ENCODE results near the gene SMPX.

SMPX gene

DNA sequence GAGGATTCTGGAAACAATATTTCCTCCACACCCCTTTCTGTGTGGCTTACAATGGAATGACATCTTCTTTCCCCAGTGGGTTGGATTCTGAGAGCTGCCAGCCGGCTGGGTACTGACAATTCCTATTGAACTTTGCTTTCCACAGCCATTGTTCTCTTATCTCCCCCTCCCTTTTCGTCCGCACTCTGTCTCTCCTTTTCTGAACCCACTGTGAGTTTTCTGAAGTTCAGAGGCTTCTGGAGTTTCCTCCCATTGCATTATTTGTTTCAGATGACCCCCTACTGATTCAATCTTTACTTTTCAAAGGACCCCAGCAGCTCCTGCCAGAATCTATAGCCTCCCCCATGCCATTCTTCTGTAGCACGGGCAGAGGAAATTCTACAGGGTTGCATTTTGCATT lies 10.4 kb downstream of the SMPX start:
- H3K4me3 ChIP-seq (ENCODE audit: low read length) = no peak overlapping the region
- H3K79me2 ChIP-seq (ENCODE audit: control insufficient read depth, low read length) = no peaks in the 10 kb centered on the region
- H3K9me2 ChIP-seq (replicated peaks; ENCODE audit: control insufficient read depth, low read length) = no peaks in the 10 kb centered on the region
- H3K4me1 ChIP-seq (ENCODE audit: control insufficient read depth, low read length) = no peaks in the 10 kb centered on the region
- H4K20me1 ChIP-seq (ENCODE audit: control insufficient read depth, insufficient read depth, low read depth, low read length) = no peaks in the 10 kb centered on the region
- TF ChIP-seq EZH2phosphoT487 (IDR thresholded peaks at IDR 0.05; ENCODE audit: borderline replicate concordance, low read length) = no peak
- TF ChIP-seq, protein P1, sequence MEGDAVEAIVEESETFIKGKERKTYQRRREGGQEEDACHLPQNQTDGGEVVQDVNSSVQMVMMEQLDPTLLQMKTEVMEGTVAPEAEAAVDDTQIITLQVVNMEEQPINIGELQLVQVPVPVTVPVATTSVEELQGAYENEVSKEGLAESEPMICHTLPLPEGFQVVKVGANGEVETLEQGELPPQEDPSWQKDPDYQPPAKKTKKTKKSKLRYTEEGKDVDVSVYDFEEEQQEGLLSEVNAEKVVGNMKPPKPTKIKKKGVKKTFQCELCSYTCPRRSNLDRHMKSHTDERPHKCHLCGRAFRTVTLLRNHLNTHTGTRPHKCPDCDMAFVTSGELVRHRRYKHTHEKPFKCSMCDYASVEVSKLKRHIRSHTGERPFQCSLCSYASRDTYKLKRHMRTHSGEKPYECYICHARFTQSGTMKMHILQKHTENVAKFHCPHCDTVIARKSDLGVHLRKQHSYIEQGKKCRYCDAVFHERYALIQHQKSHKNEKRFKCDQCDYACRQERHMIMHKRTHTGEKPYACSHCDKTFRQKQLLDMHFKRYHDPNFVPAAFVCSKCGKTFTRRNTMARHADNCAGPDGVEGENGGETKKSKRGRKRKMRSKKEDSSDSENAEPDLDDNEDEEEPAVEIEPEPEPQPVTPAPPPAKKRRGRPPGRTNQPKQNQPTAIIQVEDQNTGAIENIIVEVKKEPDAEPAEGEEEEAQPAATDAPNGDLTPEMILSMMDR (IDR thresholded peaks at IDR 0.05; ENCODE audit: low read depth, low read length, poor library complexity, severe bottlenecking) = no peak
- H3K9me3 ChIP-seq (ENCODE audit: control insufficient read depth, insufficient read depth, low read length) = no peaks in the 10 kb centered on the region
- H3K27ac ChIP-seq (ENCODE audit: low read depth, low read length) = no peak overlapping the region
- H3F3A ChIP-seq (ENCODE audit: control insufficient read depth, insufficient read depth) = no peaks in the 10 kb centered on the region
- no peak overlapping the region for H3K4me2 ChIP-seq (ENCODE audit: low read length)
- H3K36me3 ChIP-seq (ENCODE audit: control insufficient read depth, low read length) = no peaks in the 10 kb centered on the region
- no peaks in the 10 kb centered on the region for H3K27me3 ChIP-seq (ENCODE audit: control insufficient read depth, low read length)

DNA sequence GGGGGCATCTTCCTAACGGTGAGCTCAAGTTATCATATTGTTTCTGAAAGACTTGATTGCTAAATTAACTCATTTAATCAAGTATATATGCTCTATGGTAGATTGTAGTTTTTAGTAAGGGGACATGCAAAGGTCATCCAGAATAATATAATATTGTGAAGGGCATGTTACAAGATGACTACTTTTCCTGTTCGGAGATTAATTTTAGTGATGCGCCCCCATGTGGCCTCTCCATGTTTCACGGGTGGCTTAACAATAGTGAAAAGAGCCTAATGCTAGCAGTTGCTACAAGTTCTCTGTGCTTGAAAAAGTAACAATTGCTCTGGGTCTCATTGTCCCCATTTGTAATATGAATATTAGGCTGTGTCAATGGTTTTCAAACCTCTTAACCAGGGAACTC lies 12.2 kb downstream of the SMPX start:
- Histone ChIP-seq H3K9me3 (ENCODE audit: control insufficient read depth, insufficient read depth, low read length) (no peaks in the 10 kb centered on the region), H3K79me2 (ENCODE audit: control insufficient read depth, low read length) (no peaks in the 10 kb centered on the region), H3K36me3 (ENCODE audit: control insufficient read depth, low read length) (no peaks in the 10 kb centered on the region), H3K27ac (ENCODE audit: low read depth, low read length) (no peak overlapping the region), H3K4me2 (ENCODE audit: low read length) (no peak overlapping the region), H3K4me3 (ENCODE audit: low read length) (no peak overlapping the region), H3K27me3 (ENCODE audit: control insufficient read depth, low read length) (no peaks in the 10 kb centered on the region), H4K20me1 (ENCODE audit: control insufficient read depth, insufficient read depth, low read depth, low read length) (no peaks in the 10 kb centered on the region), H3F3A (ENCODE audit: control insufficient read depth, insufficient read depth) (no peaks in the 10 kb centered on the region), H3K4me1 (ENCODE audit: control insufficient read depth, low read length) (no peaks in the 10 kb centered on the region), H3K9me2 (replicated peaks; ENCODE audit: control insufficient read depth, low read length) (no peaks in the 10 kb centered on the region)
- TF ChIP-seq EZH2phosphoT487 (IDR thresholded peaks at IDR 0.05; ENCODE audit: borderline replicate concordance, low read length) = no peak
- TF ChIP-seq, protein P1 (IDR thresholded peaks at IDR 0.05; ENCODE audit: low read depth, low read length, poor library complexity, severe bottlenecking) = peak; percentile 52

DNA sequence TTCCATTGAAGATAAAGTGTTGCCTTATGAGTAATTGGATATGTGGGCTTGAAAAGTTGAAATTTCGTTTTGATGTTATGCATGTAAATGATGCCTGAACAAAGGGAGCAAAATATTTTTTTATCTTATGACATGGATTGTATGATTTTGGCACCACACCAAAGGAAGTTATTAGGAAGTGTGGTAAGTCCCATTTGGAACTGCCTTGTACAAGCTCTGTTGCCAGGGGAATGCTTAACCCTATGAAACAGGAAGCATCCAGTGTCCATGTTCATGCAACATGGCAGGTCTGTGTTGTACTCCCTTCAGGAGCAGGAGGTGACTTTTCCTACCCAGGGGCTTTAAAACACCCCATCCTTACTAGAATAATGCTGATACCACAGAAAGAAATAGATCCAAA lies 13.2 kb downstream of the SMPX start:
- no peaks in the 10 kb centered on the region for H3K4me1 ChIP-seq (ENCODE audit: control insufficient read depth, low read length)
- TF ChIP-seq, protein P1 (IDR thresholded peaks at IDR 0.05; ENCODE audit: low read depth, low read length, poor library complexity, severe bottlenecking) = no peak
- TF ChIP-seq EZH2phosphoT487 (IDR thresholded peaks at IDR 0.05; ENCODE audit: borderline replicate concordance, low read length) = no peak
- no peaks in the 10 kb centered on the region for H3K36me3 ChIP-seq (ENCODE audit: control insufficient read depth, low read length)
- H3K27ac ChIP-seq (ENCODE audit: low read depth, low read length) = no peak overlapping the region
- no peaks in the 10 kb centered on the region for H3K27me3 ChIP-seq (ENCODE audit: control insufficient read depth, low read length)
- no peaks in the 10 kb centered on the region for H3K9me3 ChIP-seq (ENCODE audit: control insufficient read depth, insufficient read depth, low read length)
- no peaks in the 10 kb centered on the region for H3K79me2 ChIP-seq (ENCODE audit: control insufficient read depth, low read length)
- H3K4me2 ChIP-seq (ENCODE audit: low read length) = no peak overlapping the region
- no peaks in the 10 kb centered on the region for H4K20me1 ChIP-seq (ENCODE audit: control insufficient read depth, insufficient read depth, low read depth, low read length)
- H3K9me2 ChIP-seq (replicated peaks; ENCODE audit: control insufficient read depth, low read length) = no peaks in the 10 kb centered on the region
- H3K4me3 ChIP-seq (ENCODE audit: low read length) = no peak overlapping the region
- no peaks in the 10 kb centered on the region for H3F3A ChIP-seq (ENCODE audit: control insufficient read depth, insufficient read depth)

DNA sequence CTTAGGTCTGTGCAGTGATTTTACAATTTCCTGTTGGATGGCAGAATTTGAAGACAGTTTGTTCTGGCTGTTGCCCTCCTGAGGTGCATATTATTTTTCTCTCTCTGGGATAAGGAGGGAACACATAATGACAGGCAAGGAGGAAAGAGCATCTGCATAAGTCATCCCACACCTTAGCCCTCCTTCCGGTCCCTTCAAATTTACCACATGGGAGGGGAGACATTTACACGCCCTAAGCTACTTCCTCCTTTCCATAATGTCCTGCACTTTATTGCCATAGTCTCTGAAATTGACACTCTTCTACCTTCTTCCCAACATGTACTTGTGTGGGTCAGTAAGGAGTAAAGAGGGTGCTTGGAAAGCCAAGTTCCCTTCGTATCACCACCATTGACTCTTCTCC lies 13.9 kb downstream of the SMPX start:
- H3K27me3 ChIP-seq (ENCODE audit: control insufficient read depth, low read length) = no peaks in the 10 kb centered on the region
- H3K4me3 ChIP-seq (ENCODE audit: low read length) = no peak overlapping the region
- H3K9me3 ChIP-seq (ENCODE audit: control insufficient read depth, insufficient read depth, low read length) = no peaks in the 10 kb centered on the region
- H3K4me2 ChIP-seq (ENCODE audit: low read length) = no peak overlapping the region
- no peaks in the 10 kb centered on the region for H3K4me1 ChIP-seq (ENCODE audit: control insufficient read depth, low read length)
- no peak overlapping the region for H3K27ac ChIP-seq (ENCODE audit: low read depth, low read length)
- H3K79me2 ChIP-seq (ENCODE audit: control insufficient read depth, low read length) = no peaks in the 10 kb centered on the region
- TF ChIP-seq, protein P1 (IDR thresholded peaks at IDR 0.05; ENCODE audit: low read depth, low read length, poor library complexity, severe bottlenecking) = no peak
- TF ChIP-seq EZH2phosphoT487 (IDR thresholded peaks at IDR 0.05; ENCODE audit: borderline replicate concordance, low read length) = no peak
- no peaks in the 10 kb centered on the region for H3K36me3 ChIP-seq (ENCODE audit: control insufficient read depth, low read length)
- H4K20me1 ChIP-seq (ENCODE audit: control insufficient read depth, insufficient read depth, low read depth, low read length) = no peaks in the 10 kb centered on the region
- H3F3A ChIP-seq (ENCODE audit: control insufficient read depth, insufficient read depth) = no peaks in the 10 kb centered on the region
- H3K9me2 ChIP-seq (replicated peaks; ENCODE audit: control insufficient read depth, low read length) = no peaks in the 10 kb centered on the region
